ENCODE data around the gene TNFRSF8. TPM values are rescaled to one million over a fixed set of nuclear protein-coding genes. Genes with fewer than 3 reads are reported as not detected.

The TNFRSF8 gene
- polyA plus RNA-seq, 1 donor (not counting 4 experiments of a cell fraction or from before 2014, with no cell fraction given), result 0.03 TPM

DNA sequence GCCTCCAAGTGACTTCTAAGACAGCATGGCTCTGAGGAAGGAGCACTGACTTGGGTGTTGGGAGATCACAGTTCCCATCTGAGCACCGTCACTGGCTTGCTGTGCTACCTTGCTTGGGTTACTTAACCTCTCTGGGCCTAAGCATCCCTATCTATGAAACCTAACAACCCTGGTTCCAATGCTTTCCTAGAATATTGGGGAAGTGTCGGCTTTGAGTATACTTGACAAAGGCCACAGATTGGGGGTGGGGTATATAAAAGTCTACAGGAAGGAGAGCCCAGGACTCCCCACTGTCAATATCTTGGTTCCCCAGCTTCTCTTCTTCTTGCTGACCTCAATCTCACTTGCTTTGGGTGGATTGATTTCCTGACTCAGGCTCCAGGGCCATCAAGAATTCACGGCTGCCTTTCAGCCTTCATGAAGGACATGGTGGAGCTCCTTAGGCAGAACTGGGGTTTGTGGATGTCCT, 110.0 kb downstream of the TNFRSF8 start:
- no peaks in the 10 kb centered on the region for H3K36me3 ChIP-seq (ENCODE audit: control insufficient read depth in 2 of 2, extremely low read depth in 1 of 2, insufficient read depth in 2 of 2, low read length in 2 of 2)
- DNase-seq (ENCODE audit: low read depth, low spot score) (no peak), FAIRE-seq (no peak)
- TF ChIP-seq EZH2 (IDR thresholded peaks at IDR 0.05; ENCODE audit: low read length), result no peak
- TF ChIP-seq CTCF (optimal IDR thresholded peaks at IDR 0.05 in 1 of 3, IDR thresholded peaks at IDR 0.05 in 1 of 3, conservative IDR thresholded peaks at IDR 0.05 in 1 of 3; ENCODE audit: extremely low read depth in 1 of 3, insufficient read depth in 2 of 3, low read length in 3 of 3), result no peak
- H3K27me3 ChIP-seq (ENCODE audit: control insufficient read depth, extremely low read depth, insufficient read depth, low read length), result peaks cover 15% of the 10 kb centered on the region
- no peaks in the 10 kb centered on the region for H4K20me1 ChIP-seq (ENCODE audit: control insufficient read depth, extremely low read depth, insufficient read depth, low read length)
- no peaks in the 10 kb centered on the region for H3K79me2 ChIP-seq (ENCODE audit: control insufficient read depth, insufficient read depth, low read length)
- no peaks in the 10 kb centered on the region for H3K4me1 ChIP-seq (ENCODE audit: control insufficient read depth, extremely low read depth, insufficient read depth, low read length)
- H3K4me2 ChIP-seq (ENCODE audit: control insufficient read depth, extremely low read depth, insufficient read depth, low read depth, low read length), result no peak overlapping the region
- dilution Hi-C loops (cut with MboI; ENCODE audit: extremely low pct_ligation_motif_present, low sequenced_read_pairs), result no loop called here
- no peak overlapping the region for H3K9ac ChIP-seq (ENCODE audit: control insufficient read depth, extremely low read depth, insufficient read depth, low read length)
- H3K9me1 ChIP-seq (ENCODE audit: control insufficient read depth, extremely low read depth, insufficient read depth, low read length), result peaks cover 3% of the 10 kb centered on the region
- H3K27ac ChIP-seq (ENCODE audit: control insufficient read depth, insufficient read depth, low read length), result no peak overlapping the region
- no peak overlapping the region for H3K4me3 ChIP-seq (ENCODE audit: control insufficient read depth in 2 of 3, extremely low read depth in 1 of 3, insufficient read depth in 2 of 3, low read depth in 1 of 3, low read length in 3 of 3)
- H3K9me3 ChIP-seq (ENCODE audit: control insufficient read depth, low read depth, low read length), result no peaks in the 10 kb centered on the region
- H2AFZ ChIP-seq (ENCODE audit: control insufficient read depth, low read length), result no peak overlapping the region

DNA sequence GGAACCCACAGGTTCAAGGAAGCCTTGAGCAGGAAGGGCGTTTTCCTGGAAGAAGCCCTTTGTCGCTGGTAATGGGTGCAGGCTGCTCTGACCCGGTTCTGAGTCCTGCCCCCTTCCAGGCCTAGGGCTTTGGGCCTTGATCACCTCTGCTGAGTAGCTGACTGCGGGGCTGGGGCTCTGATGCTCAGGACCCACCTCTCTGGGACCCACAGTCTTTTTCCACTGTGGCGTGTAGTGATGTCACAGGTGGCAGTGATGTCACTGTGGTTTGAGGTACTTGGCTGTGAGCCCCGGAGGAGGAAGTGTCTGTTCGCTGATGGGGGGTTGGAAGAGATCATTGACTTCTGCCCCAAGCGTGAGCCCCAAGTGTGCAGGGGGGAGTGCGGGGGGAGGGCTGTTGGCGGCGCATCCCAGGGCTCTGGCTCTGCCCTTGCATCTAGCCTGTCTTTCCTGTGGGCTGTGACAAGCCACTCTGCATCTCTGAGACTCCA, 110.6 kb downstream of the TNFRSF8 start:
- no peaks in the 10 kb centered on the region for H3K79me2 ChIP-seq (ENCODE audit: control insufficient read depth, insufficient read depth, low read length)
- H3K27me3 ChIP-seq (ENCODE audit: control insufficient read depth, extremely low read depth, insufficient read depth, low read length), result peaks cover 13% of the 10 kb centered on the region
- FAIRE-seq, result no peak
- H3K9me3 ChIP-seq (ENCODE audit: control insufficient read depth, low read depth, low read length), result no peaks in the 10 kb centered on the region
- DNase-seq (ENCODE audit: low read depth, low spot score), result no peak
- no peaks in the 10 kb centered on the region for H3K36me3 ChIP-seq (ENCODE audit: control insufficient read depth in 2 of 2, extremely low read depth in 1 of 2, insufficient read depth in 2 of 2, low read length in 2 of 2)
- H3K27ac ChIP-seq (ENCODE audit: control insufficient read depth, insufficient read depth, low read length), result no peak overlapping the region
- H3K9ac ChIP-seq (ENCODE audit: control insufficient read depth, extremely low read depth, insufficient read depth, low read length), result no peak overlapping the region
- H3K4me2 ChIP-seq (ENCODE audit: control insufficient read depth, extremely low read depth, insufficient read depth, low read depth, low read length), result no peak overlapping the region
- H3K9me1 ChIP-seq (ENCODE audit: control insufficient read depth, extremely low read depth, insufficient read depth, low read length), result peaks cover 3% of the 10 kb centered on the region
- H3K4me1 ChIP-seq (ENCODE audit: control insufficient read depth, extremely low read depth, insufficient read depth, low read length), result no peaks in the 10 kb centered on the region
- TF ChIP-seq CTCF (optimal IDR thresholded peaks at IDR 0.05 in 1 of 3, IDR thresholded peaks at IDR 0.05 in 1 of 3, conservative IDR thresholded peaks at IDR 0.05 in 1 of 3; ENCODE audit: extremely low read depth in 1 of 3, insufficient read depth in 2 of 3, low read length in 3 of 3) (no peak), EZH2 (IDR thresholded peaks at IDR 0.05; ENCODE audit: low read length) (no peak)
- dilution Hi-C loops (cut with MboI; ENCODE audit: extremely low pct_ligation_motif_present, low sequenced_read_pairs), result no loop called here
- no peak overlapping the region for H3K4me3 ChIP-seq (ENCODE audit: control insufficient read depth in 2 of 3, extremely low read depth in 1 of 3, insufficient read depth in 2 of 3, low read depth in 1 of 3, low read length in 3 of 3)
- H4K20me1 ChIP-seq (ENCODE audit: control insufficient read depth, extremely low read depth, insufficient read depth, low read length), result no peaks in the 10 kb centered on the region
- H2AFZ ChIP-seq (ENCODE audit: control insufficient read depth, low read length), result no peak overlapping the region

Measured in keratinocyte (primary cell).